Liver (tissue), 10 donors: ENCODE results near the gene RIPK1. TPM values are rescaled to one million over a fixed set of nuclear protein-coding genes. Genes with fewer than 3 reads are reported as not detected.

Experiments used
- DNase-seq: peaks from one replicate; pipeline ENCODE4 v3.0.0-alpha.2; 2017; ENCODE audit warnings: low spot score
- H3K27ac ChIP-seq, 2 donors: one replicate each; pipeline ENCODE4 v1.7.0; 2013; ENCODE audit warnings: inconsistent platforms in 2 of 2, low read length in 2 of 2, control low read depth in 1 of 2, low read depth in 1 of 2, mild to moderate bottlenecking in 1 of 2
- H3K27me3 ChIP-seq, 4 donors: one replicate each; pipeline versions ENCODE4 v1.6.1 to v1.7.0; 2013; ENCODE audit warnings: low read length in 3 of 4, inconsistent platforms in 1 of 4, mild to moderate bottlenecking in 1 of 4, moderate library complexity in 1 of 4; ENCODE audit not compliant: control insufficient read depth in 4 of 4, insufficient read depth in 4 of 4
- H3K36me3 ChIP-seq, 4 donors: one replicate each; pipeline versions ENCODE4 v1.6.1 to v1.7.0; 2013; ENCODE audit warnings: low read length in 3 of 4, mild to moderate bottlenecking in 3 of 4, low read depth in 1 of 4, moderate library complexity in 1 of 4; ENCODE audit not compliant: control insufficient read depth in 4 of 4, insufficient read depth in 3 of 4
- H3K4me1 ChIP-seq, 4 donors: one replicate each; pipeline versions ENCODE4 v1.6.1 to v1.7.0; 2013; ENCODE audit warnings: low read length in 3 of 4, mild to moderate bottlenecking in 3 of 4, moderate library complexity in 1 of 4; ENCODE audit not compliant: control insufficient read depth in 4 of 4, insufficient read depth in 4 of 4
- H3K4me3 ChIP-seq, 3 donors: one replicate each; pipeline versions ENCODE4 v1.6.1 to v1.7.0; 2013; ENCODE audit warnings: low read length in 3 of 3, control low read depth in 1 of 3, low read depth in 1 of 3, mild to moderate bottlenecking in 1 of 3
- H3K9ac ChIP-seq, 2 donors: one replicate each; pipeline ENCODE4 v1.7.0; 2013; ENCODE audit warnings: low read length in 2 of 2, mild to moderate bottlenecking in 2 of 2, moderate library complexity in 2 of 2, control low read depth in 1 of 2, low read depth in 1 of 2
- H3K9me3 ChIP-seq, 4 donors: one replicate each; pipeline versions ENCODE4 v1.6.1 to v1.7.0; 2013; ENCODE audit warnings: low read length in 3 of 4; ENCODE audit not compliant: control insufficient read depth in 4 of 4
- ATF3 ChIP-seq: IDR thresholded peaks from 2 replicates; pipeline ENCODE4 v1.6.1; 2016; ENCODE audit warnings: antibody characterized with exemption
- CTCF ChIP-seq: fragments of 150-350 bp; IDR thresholded peaks from 2 replicates; pipeline ENCODE4 v1.5.1; 2017; ENCODE audit warnings: improper control_type of control experiment, low read depth, low read length; ENCODE audit not compliant: missing input control
- EGR1 ChIP-seq, 2 donors: IDR thresholded peaks; 2 replicates each; pipeline ENCODE4 v1.6.1; 2016 to 2018; ENCODE audit warnings: antibody characterized with exemption in 2 of 2, low read depth in 2 of 2
- FOXA1 ChIP-seq: IDR thresholded peaks from 2 replicates; pipeline ENCODE4 v1.6.1; 2016; ENCODE audit warnings: antibody characterized with exemption
- FOXA2 ChIP-seq: IDR thresholded peaks from 2 replicates; pipeline ENCODE4 v1.6.1; 2016; ENCODE audit warnings: antibody characterized with exemption
- GABPA ChIP-seq, 2 donors: IDR thresholded peaks in 1 of 2; conservative IDR thresholded peaks in 1 of 2; 2 replicates each; pipeline ENCODE4 v1.6.1; 2016; ENCODE audit warnings: antibody characterized with exemption in 2 of 2, mild to moderate bottlenecking in 1 of 2, moderate library complexity in 1 of 2
- HNF4A ChIP-seq, 2 donors: conservative IDR thresholded peaks; 2 replicates each; pipeline ENCODE4 v1.6.1; 2016; ENCODE audit warnings: antibody characterized with exemption in 2 of 2, mild to moderate bottlenecking in 2 of 2
- HNF4G ChIP-seq: IDR thresholded peaks from 2 replicates; pipeline ENCODE4 v1.6.1; 2016; ENCODE audit warnings: antibody characterized with exemption
- JUND ChIP-seq, 2 donors: IDR thresholded peaks; 2 replicates each; pipeline ENCODE4 v1.6.1; 2016; ENCODE audit warnings: antibody characterized with exemption in 2 of 2
- MAX ChIP-seq: IDR thresholded peaks from 2 replicates; pipeline ENCODE4 v1.6.1; 2016; ENCODE audit warnings: antibody characterized with exemption
- NR2F2 ChIP-seq: IDR thresholded peaks from 2 replicates; pipeline ENCODE4 v1.6.1; 2016; ENCODE audit warnings: antibody characterized with exemption
- RAD21 ChIP-seq, 2 donors: IDR thresholded peaks; 2 replicates each; pipeline ENCODE4 v1.6.1; 2016; ENCODE audit warnings: antibody characterized with exemption in 2 of 2, mild to moderate bottlenecking in 2 of 2
- REST ChIP-seq: IDR thresholded peaks from 2 replicates; pipeline ENCODE4 v1.6.1; 2016; ENCODE audit warnings: antibody characterized with exemption, mild to moderate bottlenecking
- RXRA ChIP-seq, 2 donors: IDR thresholded peaks; 2 replicates each; pipeline ENCODE4 v1.6.1; 2017 to 2018; ENCODE audit warnings: antibody characterized with exemption in 2 of 2, mild to moderate bottlenecking in 1 of 2
- SP1 ChIP-seq: IDR thresholded peaks from 2 replicates; pipeline ENCODE4 v1.6.1; 2018; ENCODE audit warnings: antibody characterized with exemption, mild to moderate bottlenecking
- TAF1 ChIP-seq: conservative IDR thresholded peaks from 2 replicates; pipeline ENCODE4 v1.6.1; 2016; ENCODE audit warnings: antibody characterized with exemption, mild to moderate bottlenecking
- YY1 ChIP-seq: IDR thresholded peaks from 2 replicates; pipeline ENCODE4 v1.6.1; 2016; ENCODE audit warnings: antibody characterized with exemption, mild to moderate bottlenecking
- ZBTB33 ChIP-seq: IDR thresholded peaks from 2 replicates; pipeline ENCODE4 v1.6.1; 2016; ENCODE audit warnings: antibody characterized with exemption
- WGBS: extraction: QIAGEN DNeasy Blood & Tissue Kit; methylation state at CpG from one replicate; pipeline ENCODE4 v1.1.7; 2013; 5-methylcytosine and 5-hydroxymethylcytosine counted together
- polyA plus RNA-seq, 2 donors: library from polyadenylated mRNA; stranded (reverse) in 1 of 2; unstranded in 1 of 2; fragments of 200-250 nt in 1 of 2; fragments of >200 nt in 1 of 2; fragmentation: Nextera tagmentation in 1 of 2; extraction: Ambion mirVana in 1 of 2; gene quantifications; one replicate each; pipeline versions ENCODE4 v1.2.1 to v1.2.3, GENCODE V29; 2013 to 2015
- small RNA-seq: library from RNA; depleted of rRNA; stranded (forward); fragments of <200 nt; gene quantifications from one replicate; pipeline ENCODE3, GENCODE V24; 2014
- total RNA-seq, 2 donors: library from RNA; depleted of rRNA; stranded (reverse); fragments of >200 nt; gene quantifications; one replicate each; pipeline ENCODE4 v1.2.3, GENCODE V29; 2014
- donor health status: healthy.
- donor health status: healthy.
- donor health status: healthy.
- donor health status: healthy.
- donor health status: healthy.

Gene RIPK1
- total and polyA plus RNA-seq, 4 donors, result 6.7 to 27.2 (median 13.3) TPM

GRCh38 chr6:3164388-3164787, 96.1 kb downstream of the RIPK1 start:
- no peak for TF ChIP-seq RXRA (IDR thresholded peaks at IDR 0.05)
- no peak for TF ChIP-seq FOXA2
- TF ChIP-seq HNF4A (conservative IDR thresholded peaks at IDR 0.05), result no peak
- TF ChIP-seq ZBTB33, result no peak
- no peak for TF ChIP-seq NR2F2
- TF ChIP-seq ATF3, result no peak
- no peak for TF ChIP-seq REST
- TF ChIP-seq JUND (IDR thresholded peaks at IDR 0.05), result no peak
- no peak for TF ChIP-seq RAD21 (IDR thresholded peaks at IDR 0.05)
- TF ChIP-seq TAF1, result no peak
- no peak for TF ChIP-seq SP1
- TF ChIP-seq MAX, result no peak
- no peak for TF ChIP-seq FOXA1
- TF ChIP-seq GABPA (IDR thresholded peaks at IDR 0.05 in 1 of 2, conservative IDR thresholded peaks at IDR 0.05 in 1 of 2), result no peak
- TF ChIP-seq EGR1 (IDR thresholded peaks at IDR 0.05; ENCODE audit: low read depth in 2 of 2), result no peak
- TF ChIP-seq CTCF, result no peak
- TF ChIP-seq HNF4G, result no peak
- no peak for TF ChIP-seq YY1
- peaks cover 0 to 11% (median 4%) of the 10 kb centered on the region in 4 donors for H3K4me1 ChIP-seq

More at GRCh38 chr6:3164388-3164787, 96.1 kb downstream of the RIPK1 start:
- Histone ChIP-seq H3K36me3 (no peaks in the 10 kb centered on the region), H3K27me3 (no peaks in the 10 kb centered on the region), H3K27ac (no peak overlapping the region), H3K9me3 (no peaks in the 10 kb centered on the region), H3K9ac (no peak overlapping the region), H3K4me3 (no peak overlapping the region)
- WGBS, result 95% methylated on average over 6 of the region's 6 CpGs
- DNase-seq, result no peak

Small RNAs within 50 kb of the gene (small RNA-seq; reads per million reads assigned to genes)
- gene AL133351.4 (not detected), gene RNA5SP201 (not detected)

Other genes starting within 250 kb of the RIPK1 start
- 10 to 100 TPM; 14.8 to 34.3 TPM for gene SERPINB1, start 226.6 kb upstream of the RIPK1 start, total RNA-seq
- gene SERPINB1, start 226.6 kb upstream of the RIPK1 start, polyA plus RNA-seq, result 10 to 100 TPM; 12.5 to 22.3 TPM
- gene SERPINB9, start 165.2 kb upstream of the RIPK1 start, total RNA-seq, result 1 to 10 TPM; 4.7 to 5.1 TPM
- 1 to 10 TPM; 2.2 to 4.0 TPM for gene SERPINB9, start 165.2 kb upstream of the RIPK1 start, polyA plus RNA-seq
- gene SERPINB6, start 96.9 kb upstream of the RIPK1 start, total RNA-seq, result 10 to 100 TPM; 24.0 to 31.2 TPM
- gene SERPINB6, start 96.9 kb upstream of the RIPK1 start, polyA plus RNA-seq, result 10 to 100 TPM; 32.3 to 32.4 TPM
- 100 to 1,000 TPM in 1 of 2 donors, 10 to 100 TPM in 1; 11.5 to 124 TPM for gene NQO2, start 68.6 kb upstream of the RIPK1 start, total RNA-seq
- gene NQO2, start 68.6 kb upstream of the RIPK1 start, polyA plus RNA-seq, result 100 to 1,000 TPM in 1 of 2 donors, 10 to 100 TPM in 1; 61.7 to 127 TPM
- 10 to 100 TPM; 16.0 to 33.4 TPM for gene BPHL, start 50.2 kb downstream of the RIPK1 start, total RNA-seq
- gene BPHL, start 50.2 kb downstream of the RIPK1 start, polyA plus RNA-seq, result 10 to 100 TPM; 29.6 to 90.8 TPM
- gene TUBB2A, start 89.0 kb downstream of the RIPK1 start, total RNA-seq, result 10 to 100 TPM; 89.8 to 94.8 TPM
- 10 to 100 TPM; 53.5 to 86.3 TPM for gene TUBB2A, start 89.0 kb downstream of the RIPK1 start, polyA plus RNA-seq
- 1 to 10 TPM; 2.1 to 4.6 TPM for gene TUBB2B, start 159.2 kb downstream of the RIPK1 start, total RNA-seq
- gene TUBB2B, start 159.2 kb downstream of the RIPK1 start, polyA plus RNA-seq, result 1 to 10 TPM in 1 of 2 donors, under 1 TPM in 1; 0.22 to 4.3 TPM
- gene PSMG4, start 190.5 kb downstream of the RIPK1 start, total RNA-seq, result 10 to 100 TPM; 10.7 to 12.0 TPM
- gene PSMG4, start 190.5 kb downstream of the RIPK1 start, polyA plus RNA-seq, result 10 to 100 TPM; 18.1 to 28.5 TPM